Fibroblast of the conjunctiva (primary cell): ENCODE measurements around the gene EPHA7.

ENCODE experiments used
- DNase-seq: peaks from one replicate; pipeline ENCODE4 v3.0.0-alpha.2; 2010; ENCODE audit warnings: low read depth

EPHA7 gene

GRCh38 chr6:93243231-93243778 lies 176.1 kb downstream of the EPHA7 start:
- DNase-seq = no peak

GRCh38 chr6:93242049-93242448 lies 177.3 kb downstream of the EPHA7 start:
- DNase-seq = no peak

- no peak for DNase-seq
These were observed 180.7 kb downstream of the EPHA7 start for GRCh38 chr6:93238632-93239031.

DNA sequence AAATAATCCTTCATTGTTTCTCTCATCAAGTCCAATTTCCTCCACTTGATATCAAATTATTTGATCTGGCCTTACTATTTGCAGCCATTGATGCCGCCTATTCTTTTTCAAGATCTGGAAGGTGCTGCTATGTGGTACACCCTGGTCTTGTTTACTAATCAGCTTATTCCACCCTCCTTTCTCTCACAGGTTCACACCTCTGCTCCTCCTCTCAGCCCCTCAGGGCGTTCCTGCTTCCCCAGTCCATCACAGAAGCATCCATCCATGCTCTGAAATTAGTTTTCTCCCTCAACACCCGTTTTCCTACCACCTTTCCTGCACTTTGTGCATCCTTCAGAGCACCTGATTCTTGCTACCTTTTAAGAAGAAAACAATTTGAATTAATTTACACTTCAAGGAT lies 183.6 kb downstream of the EPHA7 start:
- DNase-seq = no peak

GRCh38 chr6:93226822-93227221 lies 192.5 kb downstream of the EPHA7 start:
- no peak for DNase-seq

GRCh38 chr6:93222071-93222851 lies 197.1 kb downstream of the EPHA7 start:
- DNase-seq = no peak

DNA sequence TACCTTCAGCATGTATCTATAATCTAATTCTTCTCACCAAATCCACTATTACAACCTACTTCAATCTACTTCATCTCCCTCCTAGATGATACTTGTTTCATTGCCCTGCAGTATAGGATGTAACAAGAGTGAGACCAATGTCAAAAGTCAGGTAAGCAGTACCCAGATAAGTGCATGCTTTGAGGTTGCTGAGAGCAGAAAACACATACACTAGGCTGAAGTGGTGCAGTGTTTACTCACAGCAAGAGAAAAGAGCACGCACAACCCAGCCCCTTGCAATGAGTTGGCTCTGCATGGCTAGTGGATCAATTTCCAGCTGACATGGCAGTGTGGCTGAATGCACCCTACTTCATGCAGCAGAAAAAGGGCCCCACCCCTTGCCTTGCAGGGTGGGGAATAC lies 199.9 kb downstream of the EPHA7 start:
- DNase-seq = no peak

- DNase-seq = no peak
These were observed 201.3 kb downstream of the EPHA7 start for GRCh38 chr6:93218096-93218495.

- DNase-seq = no peak
These were observed 206.3 kb downstream of the EPHA7 start for GRCh38 chr6:93213028-93213427.

DNA sequence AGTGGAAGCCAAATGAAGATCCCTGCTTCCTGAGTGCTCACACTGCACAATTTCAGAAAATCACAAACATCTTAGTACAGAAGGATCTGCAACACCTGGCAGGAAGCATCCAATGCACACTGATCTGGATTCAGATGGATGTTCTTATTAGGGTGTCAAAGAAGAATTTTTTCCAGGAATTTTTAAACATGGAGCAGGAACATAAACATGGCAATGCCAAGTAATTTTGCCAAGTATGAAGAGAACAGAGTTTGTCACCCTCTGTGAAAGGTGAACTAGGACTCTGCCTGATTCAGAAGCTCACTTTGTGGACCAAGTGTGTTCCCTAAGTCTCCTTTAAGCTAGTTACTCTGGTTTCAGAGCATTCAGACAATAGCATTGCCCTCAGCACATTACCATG lies 208.5 kb downstream of the EPHA7 start:
- DNase-seq = no peak

GRCh38 chr6:93209358-93209757 lies 210.0 kb downstream of the EPHA7 start:
- no peak for DNase-seq

DNA sequence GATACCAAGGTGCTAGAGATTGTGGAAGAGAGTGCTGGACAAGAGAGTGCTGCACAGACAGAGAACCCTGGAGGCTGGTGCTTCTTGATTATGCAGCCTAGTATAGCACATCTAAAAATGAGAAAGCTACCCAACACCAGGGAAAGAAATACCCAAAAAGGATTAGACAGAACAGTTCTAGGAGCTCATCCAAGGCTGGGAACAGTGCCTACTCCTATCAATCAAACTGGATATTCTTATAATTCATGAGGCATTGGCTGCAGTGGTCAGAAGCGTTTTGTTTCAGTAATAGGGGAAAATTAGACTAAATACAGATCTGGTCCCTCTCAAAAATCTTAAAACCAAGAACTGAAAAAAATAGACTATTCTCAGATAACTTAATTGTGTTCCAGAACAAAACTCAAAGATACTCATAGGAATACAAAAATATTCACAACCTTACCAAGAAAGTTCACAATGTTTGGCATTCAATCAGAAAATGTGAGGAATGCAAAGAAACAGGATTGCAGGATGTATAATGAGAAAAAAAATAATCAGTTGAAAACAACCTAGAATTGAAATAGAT lies 222.9 kb downstream of the EPHA7 start:
- no peak for DNase-seq

- DNase-seq = no peak
These were observed 224.9 kb downstream of the EPHA7 start for GRCh38 chr6:93194480-93194879.

- DNase-seq = no peak
These were observed 225.5 kb downstream of the EPHA7 start for GRCh38 chr6:93193868-93194267.
